ENCODE measurements around the gene FAM72B. TPM values are rescaled to one million over a fixed set of nuclear protein-coding genes. Genes with fewer than 3 reads are reported as not detected.
"Not testable (repeated sequence)": the region's sequence is repeated elsewhere in the genome, so short reads cannot be mapped to it uniquely, and the experiment has no call there.

Gene FAM72B
- total RNA-seq, 1 donor from 2014 or later = 2.6 TPM

DNA sequence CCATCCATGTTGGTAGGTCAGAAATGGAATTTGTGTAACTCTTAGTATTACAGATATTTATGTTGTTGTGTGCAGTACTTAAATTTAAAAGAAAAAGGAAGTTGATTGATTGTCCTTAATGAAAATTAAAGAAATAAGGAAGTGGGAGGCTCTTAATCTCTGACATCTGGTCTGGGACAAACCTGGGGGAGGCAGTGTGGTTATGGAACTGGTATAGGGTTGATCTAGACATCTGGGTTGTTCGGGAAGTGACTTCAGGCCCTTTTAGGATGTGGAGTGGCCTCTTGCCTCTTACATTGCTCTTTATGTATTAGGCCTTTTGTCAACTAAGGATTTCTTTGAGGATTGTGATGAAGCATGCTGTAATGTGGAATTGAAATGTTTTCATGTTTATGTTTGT lies 16.1 kb upstream of the FAM72B start:
- not testable (repeated sequence) for DNase-seq

- not testable (repeated sequence) for DNase-seq
Observed at GRCh38 chr1:121199763-121200162, 15.6 kb upstream of the FAM72B start.

DNA sequence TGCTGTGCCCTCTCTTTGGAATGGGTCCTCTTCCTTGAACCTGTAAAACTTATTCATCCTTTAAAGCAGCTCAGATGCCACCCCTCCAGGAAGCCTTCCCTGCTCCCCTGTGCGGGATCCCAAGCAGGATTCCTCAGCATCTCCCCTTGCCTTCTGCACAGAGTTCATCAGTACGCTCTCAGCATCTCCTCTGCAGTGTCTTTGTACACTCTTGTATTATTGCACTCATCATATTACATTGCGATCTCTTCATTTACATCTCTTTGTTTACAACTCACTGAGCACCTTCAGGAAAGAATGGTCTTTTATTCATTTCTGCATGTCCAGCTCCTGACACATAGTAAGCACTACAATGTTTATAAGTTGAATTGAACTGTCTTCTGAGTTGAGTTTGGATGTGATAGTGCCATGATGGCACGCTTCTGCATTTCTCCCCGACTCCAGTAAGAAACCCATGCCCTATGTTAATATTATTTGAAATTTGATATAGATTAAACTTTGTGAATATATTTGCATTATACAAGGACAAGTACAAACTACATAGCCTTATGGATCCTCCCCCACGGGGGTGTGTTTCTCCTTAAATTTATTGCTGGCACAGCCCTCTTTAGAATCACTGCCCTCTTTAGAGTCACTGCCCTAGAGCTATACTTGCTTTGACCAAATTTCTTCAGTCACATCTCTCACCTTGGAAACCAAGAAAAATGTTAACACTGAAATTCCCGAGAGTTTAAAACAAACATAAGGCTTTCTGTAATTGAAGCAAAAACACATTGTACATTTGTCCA lies 13.1 kb upstream of the FAM72B start:
- not testable (repeated sequence) for DNase-seq

GRCh38 chr1:121192512-121192911 lies 8.4 kb upstream of the FAM72B start:
- DNase-seq = not testable (repeated sequence)

DNA sequence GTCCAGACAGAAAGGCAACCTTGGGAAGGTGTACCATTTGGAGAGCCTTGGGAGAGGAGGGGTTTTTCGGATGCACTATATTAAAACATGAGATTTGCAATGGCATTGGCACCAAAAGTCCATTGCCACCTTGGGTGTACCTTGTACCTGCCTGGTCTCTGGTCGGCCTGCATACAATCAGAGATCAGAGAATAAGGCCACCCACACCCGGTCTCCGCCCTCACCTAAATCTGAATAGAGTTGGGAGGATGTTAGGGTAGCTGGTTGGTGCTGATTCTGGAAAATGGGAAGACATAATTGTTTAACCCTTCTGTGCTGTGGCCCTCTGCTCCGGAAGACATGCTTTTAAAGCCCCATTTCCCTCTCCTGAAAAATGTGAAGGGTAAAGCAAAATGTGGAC lies 3.8 kb upstream of the FAM72B start:
- DNase-seq = not testable (repeated sequence)

DNA sequence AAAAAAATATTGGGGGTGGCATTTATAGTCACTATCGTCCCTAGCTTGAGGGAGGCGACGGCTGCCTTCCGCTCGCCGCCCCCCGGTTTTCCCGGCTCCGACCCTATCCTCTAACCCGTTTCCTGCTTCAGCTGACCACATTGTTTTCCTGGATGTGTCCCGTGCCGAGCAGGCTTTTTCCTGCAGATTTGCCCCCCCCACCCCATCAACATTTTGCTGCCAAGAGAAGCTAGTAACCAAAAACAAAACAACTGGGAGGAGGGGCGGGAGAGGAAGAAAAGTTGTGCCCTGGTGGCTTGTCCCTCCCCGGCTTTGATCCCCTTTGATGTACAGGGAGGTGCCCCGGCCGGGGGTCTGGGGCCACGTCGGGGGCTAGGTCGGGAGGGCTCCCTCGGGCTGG lies 2.1 kb upstream of the FAM72B start:
- DNase-seq = not testable (repeated sequence)

- not testable (repeated sequence) for DNase-seq
Observed at GRCh38 chr1:121185140-121185708, 1.1 kb upstream of the FAM72B start.

GRCh38 chr1:121183867-121184266 lies 273 bp downstream of the FAM72B start:
- not testable (repeated sequence) for DNase-seq

- not testable (repeated sequence) for DNase-seq
Observed at GRCh38 chr1:121178197-121178596, 5.9 kb downstream of the FAM72B start.

DNA sequence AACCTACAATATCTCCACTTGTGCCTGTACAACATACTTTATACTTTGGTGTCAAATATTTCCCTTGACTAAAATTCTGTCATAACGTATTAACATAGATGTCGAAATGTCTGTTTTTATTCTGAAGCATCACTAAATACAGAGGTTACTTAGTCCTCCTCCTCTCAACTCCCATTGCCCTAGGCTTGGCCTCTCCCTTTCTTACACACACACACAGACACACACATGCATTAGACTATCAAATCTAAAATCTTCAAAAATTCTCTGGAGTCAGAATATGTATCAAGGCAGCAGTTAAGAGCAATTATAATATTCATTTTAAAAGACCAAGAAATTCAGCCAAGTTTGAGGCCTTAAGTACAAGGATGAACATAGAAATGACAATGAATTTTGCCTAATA lies 7.5 kb downstream of the FAM72B start:
- DNase-seq = not testable (repeated sequence)

GRCh38 chr1:121168152-121168668 lies 15.9 kb downstream of the FAM72B start:
- DNase-seq = not testable (repeated sequence)

GRCh38 chr1:121167225-121167738 lies 16.9 kb downstream of the FAM72B start:
- DNase-seq = not testable (repeated sequence)

DNA sequence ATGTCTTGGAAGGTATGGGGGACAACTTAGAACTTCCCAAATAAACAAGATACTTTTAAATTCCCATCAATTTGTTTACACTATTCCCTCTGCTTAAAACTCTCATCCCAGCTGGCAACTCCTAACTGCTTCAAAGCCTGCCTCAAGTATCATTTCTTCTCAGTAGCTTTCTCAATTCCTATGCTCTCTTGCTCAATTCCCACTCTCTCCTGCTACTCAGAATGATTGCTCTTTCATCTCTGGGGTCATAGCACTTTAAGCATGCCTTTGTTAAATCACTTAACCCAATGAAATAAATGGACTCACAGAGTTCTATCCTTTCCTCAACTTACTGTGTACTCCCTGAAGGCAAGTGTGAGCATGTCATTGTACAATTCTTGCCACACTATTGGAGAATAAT lies 18.8 kb downstream of the FAM72B start:
- DNase-seq = not testable (repeated sequence)

GRCh38 chr1:121163850-121164757 lies 20.0 kb downstream of the FAM72B start:
- not testable (repeated sequence) for DNase-seq

DNA sequence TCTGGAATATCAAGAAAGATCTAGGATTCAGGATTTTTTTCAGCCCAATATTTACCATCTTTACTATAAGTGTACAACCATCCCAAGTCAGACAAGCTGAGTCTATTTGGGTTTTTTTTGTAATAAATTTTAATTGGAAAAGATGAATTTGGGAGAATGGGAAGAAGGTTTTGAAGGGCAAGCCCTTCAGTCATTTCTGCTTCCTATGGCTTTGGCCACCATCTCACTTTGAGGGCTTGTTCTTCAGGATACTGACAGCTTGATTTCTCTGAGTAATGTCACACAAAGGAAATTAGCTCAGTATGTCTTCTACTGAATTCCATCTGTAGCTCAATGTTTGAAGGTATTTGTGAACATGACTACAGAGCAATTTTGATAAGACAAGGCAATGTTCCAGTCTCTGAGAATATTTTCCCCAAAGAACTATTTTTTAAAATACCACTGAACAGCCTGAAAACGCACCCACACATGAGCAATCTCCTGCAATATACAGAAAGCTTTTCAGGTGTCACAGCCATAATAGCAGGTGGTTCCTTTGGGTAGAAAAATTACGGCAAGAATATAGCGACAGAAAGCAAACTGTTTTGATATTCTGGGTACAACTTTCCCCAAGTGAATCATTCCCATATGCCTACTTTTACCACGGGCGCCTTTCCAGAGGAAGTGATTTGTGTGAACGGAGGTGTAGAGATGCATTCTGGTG lies 22.8 kb downstream of the FAM72B start:
- DNase-seq = not testable (repeated sequence)

GRCh38 chr1:121160118-121160517 lies 24.0 kb downstream of the FAM72B start:
- not testable (repeated sequence) for DNase-seq

GRCh38 chr1:121157609-121158008 lies 26.5 kb downstream of the FAM72B start:
- not testable (repeated sequence) for DNase-seq

GRCh38 chr1:121156958-121157603 lies 27.1 kb downstream of the FAM72B start:
- not testable (repeated sequence) for DNase-seq

DNA sequence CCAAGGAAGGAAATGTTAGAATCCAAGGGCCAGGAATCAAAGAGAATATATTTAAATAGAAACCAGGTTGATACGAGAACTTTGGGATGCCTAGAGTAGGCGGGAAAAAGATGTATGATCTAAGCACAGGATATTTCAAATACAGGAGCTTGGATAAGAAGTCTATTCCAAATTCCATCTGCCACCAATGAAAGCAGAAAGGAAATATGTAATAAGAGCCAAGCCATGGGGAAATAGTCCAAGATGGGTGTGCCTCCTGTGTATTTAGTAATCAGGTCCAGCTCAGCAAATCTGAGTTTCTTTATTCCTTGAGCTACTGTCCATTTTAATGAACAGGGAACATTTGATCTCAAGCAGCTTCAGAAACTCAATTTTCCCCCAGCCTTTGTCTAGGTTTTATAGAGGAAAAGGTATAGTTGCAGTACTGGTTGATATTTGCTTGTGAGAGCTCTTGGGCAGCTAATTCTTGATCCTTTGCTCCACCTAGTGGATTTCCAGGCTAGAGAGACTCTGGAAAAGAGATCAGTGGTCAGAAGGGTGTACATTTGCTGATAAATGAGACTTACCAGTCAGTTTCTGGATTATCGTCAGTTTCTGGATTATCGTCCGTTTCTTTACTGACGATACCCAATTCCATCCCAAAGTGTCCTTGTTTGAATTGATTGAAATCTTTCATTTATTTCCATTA lies 28.3 kb downstream of the FAM72B start:
- DNase-seq = peak; percentile 5

GRCh38 chr1:121154811-121155210 lies 29.3 kb downstream of the FAM72B start:
- DNase-seq = not testable (repeated sequence)

All from skin of body (tissue), 2 donors.